SK-N-SH treated with all-trans-retinoic acid at 6 μM for 48 hours (cell line): ENCODE data around the gene ATP6AP1.

Source experiments
- ARNTL ChIP-seq: fragments of 450-650 bp; formaldehyde crosslinking; IDR thresholded peaks from 2 replicates; pipeline ENCODE4 v1.5.0; 2020; ENCODE audit warnings: low read depth, mild to moderate bottlenecking, moderate library complexity, borderline replicate concordance
- ISL1 ChIP-seq: fragments of 250-450 bp; sonication (Bioruptor Pico); IDR thresholded peaks from 2 replicates; pipeline ENCODE4 v2.1.2; 2022; ENCODE audit warnings: mild to moderate bottlenecking, moderate library complexity
- SNAI2 ChIP-seq: fragments of 250-450 bp; sonication (Bioruptor Pico); IDR thresholded peaks from 2 replicates; pipeline ENCODE4 v1.5.0; 2020; ENCODE audit warnings: mild to moderate bottlenecking, moderate library complexity
- TCF4 ChIP-seq: fragments of 250-450 bp; sonication (Bioruptor Pico); IDR thresholded peaks from 2 replicates; pipeline ENCODE4 v1.8.0; 2021; ENCODE audit warnings: mild to moderate bottlenecking, moderate library complexity, borderline replicate concordance
- ZC3H10 ChIP-seq: fragments of 250-450 bp; sonication (Bioruptor Pico); IDR thresholded peaks from 2 replicates; pipeline ENCODE4 v1.5.1; 2021; ENCODE audit warnings: mild to moderate bottlenecking, moderate library complexity
- TF ChIP-seq, protein P1 (sequence below): fragments of 250-450 bp; sonication (Bioruptor Pico); IDR thresholded peaks from 2 replicates; pipeline ENCODE4 v1.5.1; 2020; ENCODE audit warnings: low read depth, mild to moderate bottlenecking, moderate library complexity

GRCh38 chrX:154486052-154486395 lies 57.5 kb downstream of the ATP6AP1 start:
- TF ChIP-seq SNAI2 (CRISPR knock-in tag) = no peak
- no peak for TF ChIP-seq ISL1
- TF ChIP-seq ZC3H10 = no peak
- TF ChIP-seq ARNTL (CRISPR knock-in tag) = no peak
- no peak for TF ChIP-seq TCF4 (CRISPR knock-in tag)
- TF ChIP-seq, protein P1, sequence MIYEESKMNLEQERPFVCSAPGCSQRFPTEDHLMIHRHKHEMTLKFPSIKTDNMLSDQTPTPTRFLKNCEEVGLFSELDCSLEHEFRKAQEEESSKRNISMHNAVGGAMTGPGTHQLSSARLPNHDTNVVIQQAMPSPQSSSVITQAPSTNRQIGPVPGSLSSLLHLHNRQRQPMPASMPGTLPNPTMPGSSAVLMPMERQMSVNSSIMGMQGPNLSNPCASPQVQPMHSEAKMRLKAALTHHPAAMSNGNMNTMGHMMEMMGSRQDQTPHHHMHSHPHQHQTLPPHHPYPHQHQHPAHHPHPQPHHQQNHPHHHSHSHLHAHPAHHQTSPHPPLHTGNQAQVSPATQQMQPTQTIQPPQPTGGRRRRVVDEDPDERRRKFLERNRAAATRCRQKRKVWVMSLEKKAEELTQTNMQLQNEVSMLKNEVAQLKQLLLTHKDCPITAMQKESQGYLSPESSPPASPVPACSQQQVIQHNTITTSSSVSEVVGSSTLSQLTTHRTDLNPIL (CRISPR knock-in tag) = no peak
